ENCODE measurements around the gene ZNF316. TPM values are rescaled to one million over a fixed set of nuclear protein-coding genes. Genes with fewer than 3 reads are reported as not detected.

ZNF316 gene
- total RNA-seq: 10 to 100 TPM in 1 of 2 donors, 1 to 10 TPM in 1; 9.9 to 17.3 TPM
- 10 to 100 TPM; 38.5 to 54.5 TPM for polyA plus RNA-seq (ENCODE audit: insufficient read length in 2 of 2)
- long read RNA-seq, donor 1, full-length matches to known transcripts: 6 of 6 reads
- long read RNA-seq, donor 1, partial matches to known transcripts: 0 of 6 reads
- long read RNA-seq, donor 1, other reads (novel, unspliced or antisense): 0 of 6 reads
- long read RNA-seq, donor 2, full-length matches to known transcripts: 1 of 1 reads
- long read RNA-seq, donor 2, partial matches to known transcripts: 0 of 1 reads
- long read RNA-seq, donor 2, other reads (novel, unspliced or antisense): 0 of 1 reads
- long read RNA-seq, donor 3, full-length matches to known transcripts: 3 of 3 reads
- long read RNA-seq, donor 3, partial matches to known transcripts: 0 of 3 reads
- long read RNA-seq, donor 3, other reads (novel, unspliced or antisense): 0 of 3 reads
- long read RNA-seq, donor 4: 0 reads

DNA sequence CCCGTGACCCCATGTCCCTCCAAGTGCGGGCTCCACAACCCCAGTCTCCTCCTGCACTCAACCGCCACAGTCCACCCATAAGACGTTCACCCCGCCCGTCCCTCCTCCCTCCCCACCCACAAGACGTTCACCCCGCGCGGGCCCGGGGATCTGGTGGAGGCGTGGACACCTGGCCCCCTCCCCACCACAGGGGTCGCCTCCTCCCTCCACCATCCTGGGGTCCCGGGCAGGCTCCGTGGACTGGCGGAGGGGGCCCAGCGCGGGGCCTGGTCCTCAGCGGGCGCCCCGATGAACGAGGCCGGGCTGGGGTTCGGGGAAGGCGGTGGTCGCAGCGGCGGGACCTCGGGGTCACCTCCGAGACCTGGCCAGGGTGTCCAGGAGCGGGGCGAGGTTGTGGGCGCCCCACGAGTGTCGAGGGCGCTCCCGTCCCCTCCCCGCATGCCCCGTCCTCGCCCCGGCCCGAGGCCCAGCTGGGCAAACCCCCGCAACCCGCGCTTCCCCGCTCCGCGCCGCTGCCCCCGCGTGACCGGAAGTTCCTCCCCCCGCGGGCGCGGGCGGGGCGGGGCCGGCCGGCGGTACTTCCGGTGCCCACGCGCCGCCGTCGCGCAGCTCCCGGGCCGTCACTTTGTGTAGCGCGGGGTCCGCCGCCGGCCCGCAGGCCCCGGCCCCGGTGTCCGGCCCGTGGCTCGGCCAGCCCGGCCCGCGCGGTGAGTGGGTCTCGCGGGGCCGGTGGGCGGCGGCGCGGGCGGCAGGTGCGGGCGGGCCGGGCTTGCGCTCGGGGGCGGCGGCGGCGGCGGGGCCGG lies at the start of gene ZNF316:
Gene ZNF316, plus strand, starts transcription at position 578 of the 803 bp plus-strand sequence. CDS start 5,092 bp downstream, outside the sequence.
- Histone ChIP-seq H3K36me3 (ENCODE audit: control insufficient read depth, insufficient read depth, low read length) (peaks cover 30% of the 10 kb centered on the region), H3K4me1 (ENCODE audit: control insufficient read depth, insufficient read depth, low read length) (peaks cover 30% of the 10 kb centered on the region), H3K27ac (ENCODE audit: low read depth, low read length) (no peak within 1 kb of the TSS), H3K9me3 (ENCODE audit: control insufficient read depth, insufficient read depth, low read length) (no peaks in the 10 kb centered on the region), H3K4me3 (ENCODE audit: low read depth, low read length) (peak within 1 kb of the TSS; percentile 62), H3K27me3 (ENCODE audit: control insufficient read depth, insufficient read depth, low read length) (no peaks in the 10 kb centered on the region)
- under 1% methylated on average over 104 of the region's 104 CpGs for WGBS (ENCODE audit: insufficient coverage)
- peak in 5 of 6 donors; percentile 26 to 85 (median 47) for DNase-seq (ENCODE audit: low read depth in 4 of 6, low spot score in 6 of 6)

DNA sequence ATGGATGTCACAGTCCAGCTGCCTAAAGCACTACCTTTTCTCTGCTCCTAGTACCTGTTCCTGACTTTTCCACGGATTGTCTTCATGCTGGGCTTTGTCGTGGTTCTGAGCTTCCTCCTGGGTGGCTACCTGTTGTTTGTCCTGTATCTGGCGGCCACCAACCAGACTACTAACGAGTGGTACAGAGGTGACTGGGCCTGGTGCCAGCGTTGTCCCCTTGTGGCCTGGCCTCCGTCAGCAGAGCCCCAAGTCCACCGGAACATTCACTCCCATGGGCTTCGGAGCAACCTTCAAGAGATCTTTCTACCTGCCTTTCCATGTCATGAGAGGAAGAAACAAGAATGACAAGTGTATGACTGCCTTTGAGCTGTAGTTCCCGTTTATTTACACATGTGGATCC lies 48.6 kb upstream of the ZNF316 start:
- DNase-seq (ENCODE audit: low read depth in 4 of 6, low spot score in 6 of 6): no peak
- peaks cover 60% of the 10 kb centered on the region for H3K36me3 ChIP-seq (ENCODE audit: control insufficient read depth, insufficient read depth, low read length)
- no peaks in the 10 kb centered on the region for H3K9me3 ChIP-seq (ENCODE audit: control insufficient read depth, insufficient read depth, low read length)
- WGBS (ENCODE audit: insufficient coverage): 89% methylated on average over 8 of the region's 9 CpGs
- H3K4me3 ChIP-seq (ENCODE audit: low read depth, low read length): no peak overlapping the region
- H3K27me3 ChIP-seq (ENCODE audit: control insufficient read depth, insufficient read depth, low read length): no peaks in the 10 kb centered on the region
- H3K4me1 ChIP-seq (ENCODE audit: control insufficient read depth, insufficient read depth, low read length): peaks cover 23% of the 10 kb centered on the region
- H3K27ac ChIP-seq (ENCODE audit: low read depth, low read length): no peak overlapping the region

DNA sequence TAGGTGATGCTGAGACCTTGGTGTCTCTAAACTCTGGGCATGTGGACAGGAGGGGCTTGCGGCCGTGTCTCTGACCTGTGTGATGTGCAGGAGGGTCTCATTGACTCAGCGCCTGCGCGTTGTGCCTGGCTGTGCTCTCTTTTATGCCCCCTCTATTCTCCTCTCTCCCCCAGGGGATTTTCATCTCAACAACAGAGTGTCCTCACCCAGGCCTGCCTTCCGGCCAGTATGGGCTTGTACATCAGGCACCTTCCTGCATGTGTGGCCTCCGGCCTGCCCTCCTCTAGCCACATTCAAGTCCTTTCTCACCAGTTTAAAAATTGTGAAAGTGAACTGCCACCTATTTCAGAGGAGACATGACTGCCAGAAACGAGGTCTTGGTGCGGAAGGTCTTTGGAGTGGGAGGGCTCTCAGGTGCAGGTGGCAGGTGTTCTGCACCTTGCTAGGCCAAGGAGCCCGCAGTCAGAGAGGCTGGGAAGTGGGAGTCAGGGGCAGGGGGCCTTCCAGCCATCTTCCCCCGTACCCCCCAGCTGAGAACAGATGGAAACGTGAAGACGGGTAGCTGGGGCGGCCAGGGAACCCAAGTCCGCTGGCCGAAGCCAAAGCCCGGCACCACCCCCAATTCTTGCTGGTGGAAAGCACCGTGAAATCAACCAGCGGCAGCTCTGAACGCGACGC lies 47.8 kb upstream of the ZNF316 start:
- Histone ChIP-seq H3K27me3 (ENCODE audit: control insufficient read depth, insufficient read depth, low read length) (no peaks in the 10 kb centered on the region), H3K4me3 (ENCODE audit: low read depth, low read length) (peak overlapping the region; percentile 21), H3K36me3 (ENCODE audit: control insufficient read depth, insufficient read depth, low read length) (peaks cover 64% of the 10 kb centered on the region), H3K9me3 (ENCODE audit: control insufficient read depth, insufficient read depth, low read length) (no peaks in the 10 kb centered on the region), H3K27ac (ENCODE audit: low read depth, low read length) (no peak overlapping the region), H3K4me1 (ENCODE audit: control insufficient read depth, insufficient read depth, low read length) (peaks cover 23% of the 10 kb centered on the region)
- whole genome bisulfite sequencing (ENCODE audit: insufficient coverage): 46% methylated on average over 18 of the region's 22 CpGs
- no peak for DNase-seq (ENCODE audit: low read depth in 4 of 6, low spot score in 6 of 6)

DNA sequence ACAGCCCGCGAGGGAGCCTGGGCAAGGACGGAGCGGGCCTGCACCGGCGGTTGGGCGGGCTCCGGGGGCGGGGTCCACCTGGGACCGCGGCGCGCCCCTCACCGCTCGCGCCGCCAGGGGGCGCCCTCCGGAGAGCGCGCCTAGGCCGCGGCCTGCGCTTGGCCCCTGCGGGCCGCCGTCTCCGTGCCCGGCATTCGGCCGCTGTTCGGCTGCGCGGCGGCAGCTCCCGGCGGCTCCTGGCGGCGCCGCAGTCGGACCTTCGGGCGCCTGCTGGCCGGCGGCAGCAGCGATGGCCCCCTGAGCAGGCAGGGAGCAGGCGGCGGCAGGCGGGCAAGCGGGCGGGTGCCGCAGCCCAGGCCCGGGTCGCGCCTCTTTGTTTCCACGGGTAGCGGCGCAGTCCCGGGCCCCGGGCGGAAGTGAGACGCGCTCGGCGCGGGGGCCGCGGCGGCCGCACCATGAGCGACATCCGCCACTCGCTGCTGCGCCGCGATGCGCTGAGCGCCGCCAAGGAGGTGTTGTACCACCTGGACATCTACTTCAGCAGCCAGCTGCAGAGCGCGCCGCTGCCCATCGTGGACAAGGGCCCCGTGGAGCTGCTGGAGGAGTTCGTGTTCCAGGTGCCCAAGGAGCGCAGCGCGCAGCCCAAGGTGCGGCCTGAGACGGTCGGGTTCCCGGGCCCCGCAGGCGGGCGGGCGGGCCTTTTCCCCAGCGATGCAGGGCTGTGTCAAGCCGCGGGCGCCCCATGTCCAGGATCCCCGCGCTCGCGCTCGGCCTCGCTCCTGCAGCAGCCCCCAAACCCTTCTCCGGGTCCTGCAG lies 47.1 kb upstream of the ZNF316 start, which contains the start of gene INTS15:
Gene INTS15, plus strand, starts transcription at position 193 of the 816 bp plus-strand sequence. Its CDS starts 263 bp downstream, at position 456.
- no peaks in the 10 kb centered on the region for H3K9me3 ChIP-seq (ENCODE audit: control insufficient read depth, insufficient read depth, low read length)
- peak within 1 kb of the TSS; percentile 33 for H3K27ac ChIP-seq (ENCODE audit: low read depth, low read length)
- DNase-seq (ENCODE audit: low read depth in 4 of 6, low spot score in 6 of 6): peak; percentile 57 to 94 (median 68)
- H3K36me3 ChIP-seq (ENCODE audit: control insufficient read depth, insufficient read depth, low read length): peaks cover 65% of the 10 kb centered on the region
- peak within 1 kb of the TSS; percentile 60 for H3K4me3 ChIP-seq (ENCODE audit: low read depth, low read length)
- under 1% methylated on average over 107 of the region's 107 CpGs for WGBS (ENCODE audit: insufficient coverage)
- no peaks in the 10 kb centered on the region for H3K27me3 ChIP-seq (ENCODE audit: control insufficient read depth, insufficient read depth, low read length)
- H3K4me1 ChIP-seq (ENCODE audit: control insufficient read depth, insufficient read depth, low read length): peaks cover 23% of the 10 kb centered on the region

DNA sequence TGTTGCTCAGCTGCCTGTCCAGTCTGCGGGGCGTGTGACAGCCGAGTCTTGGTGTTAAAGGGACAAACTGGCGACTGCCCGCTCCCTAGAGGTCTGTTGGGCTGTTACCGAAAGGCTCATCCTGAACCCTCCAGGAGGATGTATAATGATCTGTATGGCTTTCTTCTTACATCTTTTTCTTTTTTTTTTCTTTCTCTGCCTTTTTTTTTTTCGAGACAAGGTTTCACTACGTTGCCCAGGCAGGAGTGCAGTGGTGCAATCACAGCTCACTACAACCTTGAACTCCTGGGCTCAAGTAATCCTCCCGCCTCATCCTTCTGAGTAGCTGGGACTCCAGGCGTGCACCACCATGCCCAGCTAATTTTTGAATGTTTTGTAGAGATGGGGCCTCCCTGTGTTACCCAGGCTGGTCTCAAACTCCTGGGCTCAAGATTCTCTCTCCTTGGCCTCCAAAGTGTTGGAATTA lies 46.4 kb upstream of the ZNF316 start:
- DNase-seq (ENCODE audit: low read depth in 4 of 6, low spot score in 6 of 6): no peak
- Histone ChIP-seq H3K4me3 (ENCODE audit: low read depth, low read length) (peak overlapping the region; percentile 60), H3K36me3 (ENCODE audit: control insufficient read depth, insufficient read depth, low read length) (peaks cover 66% of the 10 kb centered on the region), H3K9me3 (ENCODE audit: control insufficient read depth, insufficient read depth, low read length) (no peaks in the 10 kb centered on the region), H3K4me1 (ENCODE audit: control insufficient read depth, insufficient read depth, low read length) (peaks cover 23% of the 10 kb centered on the region), H3K27me3 (ENCODE audit: control insufficient read depth, insufficient read depth, low read length) (no peaks in the 10 kb centered on the region), H3K27ac (ENCODE audit: low read depth, low read length) (peak overlapping the region; percentile 33)
- 0% methylated on average over 2 of the region's 10 CpGs for WGBS (ENCODE audit: insufficient coverage)

DNA sequence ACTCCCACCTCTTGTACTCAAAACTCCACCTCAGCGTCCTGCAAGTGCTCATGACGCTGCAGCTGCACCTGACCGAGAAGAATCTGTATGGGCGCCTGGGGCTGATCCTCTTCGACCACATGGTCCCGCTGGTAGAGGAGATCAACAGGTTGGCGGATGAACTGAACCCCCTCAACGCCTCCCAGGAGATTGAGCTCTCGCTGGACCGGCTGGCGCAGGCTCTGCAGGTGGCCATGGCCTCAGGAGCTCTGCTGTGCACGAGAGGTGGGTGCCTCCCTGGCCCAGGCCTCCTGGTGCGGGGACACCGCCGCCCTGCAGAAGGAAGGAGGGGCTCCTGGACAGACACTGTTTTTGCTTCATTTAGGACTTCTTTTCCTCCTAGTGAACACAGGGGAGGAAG lies 37.0 kb upstream of the ZNF316 start:
- WGBS (ENCODE audit: insufficient coverage): 91% methylated on average over 15 of the region's 15 CpGs
- Histone ChIP-seq H3K27me3 (ENCODE audit: control insufficient read depth, insufficient read depth, low read length) (no peaks in the 10 kb centered on the region), H3K9me3 (ENCODE audit: control insufficient read depth, insufficient read depth, low read length) (no peaks in the 10 kb centered on the region), H3K36me3 (ENCODE audit: control insufficient read depth, insufficient read depth, low read length) (peaks cover 99% of the 10 kb centered on the region), H3K4me1 (ENCODE audit: control insufficient read depth, insufficient read depth, low read length) (no peaks in the 10 kb centered on the region), H3K27ac (ENCODE audit: low read depth, low read length) (no peak overlapping the region), H3K4me3 (ENCODE audit: low read depth, low read length) (no peak overlapping the region)
- no peak for DNase-seq (ENCODE audit: low read depth in 4 of 6, low spot score in 6 of 6)

DNA sequence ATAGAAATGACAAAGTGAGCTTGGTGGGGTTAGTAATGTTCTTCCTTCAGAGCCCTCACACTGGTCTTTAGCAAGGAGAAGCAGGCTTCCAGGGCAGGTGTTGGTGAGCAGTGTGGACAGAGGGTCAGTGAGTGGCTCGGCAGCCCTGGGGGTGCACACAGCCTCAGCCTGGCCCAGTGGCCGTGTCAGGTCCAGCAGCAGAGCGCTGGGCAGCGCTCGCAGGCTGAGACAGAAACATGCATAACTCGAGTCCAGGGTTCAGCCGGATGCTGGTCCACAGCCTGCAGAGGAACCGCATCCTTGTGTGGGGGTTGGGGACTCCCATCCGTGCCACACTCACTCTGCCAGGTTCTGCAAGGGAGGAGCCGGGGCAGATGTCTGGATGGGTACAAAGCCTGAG lies 32.7 kb upstream of the ZNF316 start:
- H3K4me1 ChIP-seq (ENCODE audit: control insufficient read depth, insufficient read depth, low read length): no peaks in the 10 kb centered on the region
- 92% methylated on average over 10 of the region's 10 CpGs for WGBS (ENCODE audit: insufficient coverage)
- DNase-seq (ENCODE audit: low read depth in 4 of 6, low spot score in 6 of 6): no peak

DNA sequence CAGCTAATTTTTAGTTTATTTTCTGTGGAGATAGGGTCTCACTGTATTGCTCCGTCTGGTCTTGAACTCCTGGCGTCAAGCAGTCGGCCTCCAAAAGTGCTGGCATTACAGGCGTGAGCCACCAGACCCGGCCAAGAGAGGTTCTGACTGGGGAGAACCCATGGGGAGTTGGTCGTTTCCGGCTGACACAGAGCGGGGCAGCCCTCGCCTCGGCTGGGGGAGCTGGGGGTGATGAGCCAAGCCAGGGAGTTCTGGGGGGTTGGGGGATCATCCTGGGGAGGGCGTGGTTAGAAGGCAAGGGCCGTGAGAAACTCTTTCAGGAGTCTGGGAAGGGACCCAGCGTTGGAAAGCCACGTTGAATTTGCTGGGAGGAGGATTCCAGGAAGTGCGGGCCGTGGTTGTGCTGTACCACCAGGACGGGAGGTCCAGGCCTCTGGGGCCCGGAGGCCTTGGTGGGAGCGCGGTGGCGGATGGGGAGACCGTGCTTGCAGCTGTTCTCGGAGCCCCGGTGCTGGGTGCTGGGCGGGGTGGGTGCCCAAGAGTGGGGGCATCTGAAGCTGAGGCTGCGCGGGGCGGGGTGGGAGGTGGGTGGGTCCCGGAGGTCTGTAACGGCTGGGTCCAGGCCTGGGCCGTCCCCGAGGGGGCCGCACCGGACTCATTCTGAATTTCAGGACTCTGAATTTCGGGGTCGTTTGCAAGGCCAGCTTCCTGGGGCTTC lies 30.1 kb upstream of the ZNF316 start:
- no peaks in the 10 kb centered on the region for H3K27me3 ChIP-seq (ENCODE audit: control insufficient read depth, insufficient read depth, low read length)
- no peak overlapping the region for H3K4me3 ChIP-seq (ENCODE audit: low read depth, low read length)
- DNase-seq (ENCODE audit: low read depth in 4 of 6, low spot score in 6 of 6): no peak
- peaks cover 79% of the 10 kb centered on the region for H3K36me3 ChIP-seq (ENCODE audit: control insufficient read depth, insufficient read depth, low read length)
- H3K4me1 ChIP-seq (ENCODE audit: control insufficient read depth, insufficient read depth, low read length): no peaks in the 10 kb centered on the region
- no peak overlapping the region for H3K27ac ChIP-seq (ENCODE audit: low read depth, low read length)
- 94% methylated on average over 35 of the region's 36 CpGs for WGBS (ENCODE audit: insufficient coverage)
- H3K9me3 ChIP-seq (ENCODE audit: control insufficient read depth, insufficient read depth, low read length): no peaks in the 10 kb centered on the region

More for the DNA sequence above, 32.7 kb upstream of the ZNF316 start:
- Histone ChIP-seq H3K36me3 (ENCODE audit: control insufficient read depth, insufficient read depth, low read length) (peaks cover 96% of the 10 kb centered on the region), H3K27ac (ENCODE audit: low read depth, low read length) (no peak overlapping the region), H3K4me3 (ENCODE audit: low read depth, low read length) (no peak overlapping the region), H3K27me3 (ENCODE audit: control insufficient read depth, insufficient read depth, low read length) (no peaks in the 10 kb centered on the region), H3K9me3 (ENCODE audit: control insufficient read depth, insufficient read depth, low read length) (no peaks in the 10 kb centered on the region)
